NCI-H1436 treated with DMSO at 0.1 percent for 48 hours (cell line): ENCODE data around the gene SLC23A3.
A peak's percentile ranks its signal among the peaks of the same experiment; 100 is the strongest.

ENCODE experiments used
- DNase-seq: peaks from one replicate; lab custom pipeline; 2025; lab: John Stamatoyannopoulos, UW

The SLC23A3 gene

GRCh38 chr2:219175928-219176817, 6.3 kb upstream of the SLC23A3 start:
- DNase-seq = no peak

GRCh38 chr2:219175486-219175885, 5.7 kb upstream of the SLC23A3 start:
- DNase-seq = no peak

- DNase-seq = no peak
Measured at GRCh38 chr2:219174801-219175200, 5.0 kb upstream of the SLC23A3 start.

DNA sequence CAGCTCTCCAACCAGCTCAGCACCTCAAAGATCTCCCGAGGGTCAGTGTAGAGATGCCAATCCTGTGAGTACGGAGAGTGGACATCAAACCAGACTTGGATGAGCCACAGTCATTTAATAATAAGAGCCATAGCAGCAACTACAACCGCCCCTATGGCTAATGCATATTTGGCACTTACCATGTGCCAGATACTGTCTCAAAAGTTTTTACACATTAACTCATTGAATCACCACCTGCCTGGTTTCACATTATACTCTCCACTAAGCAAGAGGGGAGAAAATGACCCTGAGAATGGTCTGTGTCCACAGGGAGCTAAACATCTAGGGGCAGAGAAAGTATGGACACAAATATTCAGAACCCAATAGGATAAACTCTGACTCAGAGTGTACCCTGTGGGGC, 4.3 kb upstream of the SLC23A3 start:
- no peak for DNase-seq

DNA sequence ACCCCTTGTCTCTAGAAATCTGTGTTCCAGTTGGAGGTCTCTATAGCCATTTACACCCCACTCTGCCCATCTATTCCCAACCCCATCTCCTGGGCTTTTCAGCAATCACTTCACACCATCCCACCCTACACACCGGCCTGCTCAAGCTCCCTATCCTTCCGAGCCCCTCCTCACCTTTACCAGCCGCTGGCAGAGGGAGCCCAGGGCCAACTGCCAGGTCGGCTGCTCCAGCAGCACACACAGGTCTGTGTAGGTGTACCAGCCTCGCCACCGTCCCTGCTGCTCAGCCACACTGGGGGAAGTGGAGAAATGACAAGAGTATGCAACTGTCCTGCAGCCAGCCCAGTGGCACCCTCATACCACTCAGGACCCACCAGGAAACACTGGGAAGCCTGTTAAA, 3.3 kb upstream of the SLC23A3 start:
- no peak for DNase-seq

DNA sequence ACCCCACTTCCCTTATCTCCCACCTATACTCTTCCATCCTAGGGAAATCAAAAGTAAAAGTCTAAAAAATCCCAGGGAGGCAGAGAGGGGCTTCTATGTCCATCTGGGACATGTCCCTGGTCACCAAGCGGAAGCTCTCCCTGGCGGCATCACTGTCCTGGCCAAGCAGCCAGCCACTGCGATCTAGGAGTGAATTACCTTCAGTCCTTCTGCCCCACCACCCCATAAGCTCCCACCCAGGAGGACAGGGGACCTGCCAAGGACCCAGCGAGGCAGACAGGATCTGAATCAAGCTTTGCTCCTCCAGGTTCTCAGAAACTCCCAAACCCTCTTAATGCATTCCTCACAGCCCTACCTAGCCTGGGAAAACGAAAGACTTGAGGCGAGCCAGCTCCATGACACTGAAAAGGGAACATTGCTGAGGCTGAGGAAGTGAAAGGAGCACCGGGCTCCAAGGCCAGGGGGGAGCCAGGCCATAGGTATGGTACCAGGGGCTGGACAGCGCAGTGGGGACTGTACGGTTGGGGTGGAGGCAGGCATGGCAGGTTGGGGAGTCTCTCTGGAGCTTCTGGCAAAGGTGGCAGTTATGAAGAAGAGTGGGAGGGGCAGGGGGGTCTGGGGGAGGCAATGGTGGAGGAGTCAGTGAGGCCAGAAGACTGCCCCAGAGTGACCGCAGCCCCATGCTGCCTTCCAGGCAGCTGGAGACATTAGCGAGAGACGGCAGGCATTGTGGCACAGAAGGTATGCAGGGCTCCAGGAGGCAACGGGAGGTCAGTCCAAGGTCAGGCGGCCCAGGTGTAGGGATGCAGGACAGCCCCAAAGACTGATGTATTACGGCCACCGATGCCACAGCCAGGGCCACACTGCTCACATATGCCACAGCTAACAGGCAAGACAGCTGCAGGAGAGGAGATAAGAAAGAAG, 2.7 kb upstream of the SLC23A3 start:
- DNase-seq = no peak

DNA sequence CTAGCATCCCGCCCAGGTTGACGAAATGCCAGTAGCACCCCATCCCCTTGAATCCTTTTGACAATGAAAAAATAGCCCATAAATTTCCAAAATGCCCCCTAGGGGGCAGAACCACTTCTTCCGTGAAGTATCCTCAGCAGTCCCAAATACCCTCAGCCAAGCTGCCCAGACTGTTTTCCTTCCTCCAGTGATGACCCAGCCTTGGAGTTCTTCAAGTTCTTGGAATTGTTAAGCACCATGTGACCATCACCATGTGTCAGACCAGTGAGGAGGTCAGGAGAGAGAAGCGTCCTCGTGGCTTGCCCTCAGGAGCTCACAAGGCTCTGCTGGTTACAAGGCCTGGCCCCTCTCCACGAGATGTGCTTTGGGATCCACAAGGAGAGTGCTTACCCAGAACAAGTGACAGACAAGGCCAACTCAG, 1.4 kb upstream of the SLC23A3 start:
- DNase-seq = no peak

- DNase-seq = no peak
Measured at GRCh38 chr2:219168932-219169331, 897 bp downstream of the SLC23A3 start.

DNA sequence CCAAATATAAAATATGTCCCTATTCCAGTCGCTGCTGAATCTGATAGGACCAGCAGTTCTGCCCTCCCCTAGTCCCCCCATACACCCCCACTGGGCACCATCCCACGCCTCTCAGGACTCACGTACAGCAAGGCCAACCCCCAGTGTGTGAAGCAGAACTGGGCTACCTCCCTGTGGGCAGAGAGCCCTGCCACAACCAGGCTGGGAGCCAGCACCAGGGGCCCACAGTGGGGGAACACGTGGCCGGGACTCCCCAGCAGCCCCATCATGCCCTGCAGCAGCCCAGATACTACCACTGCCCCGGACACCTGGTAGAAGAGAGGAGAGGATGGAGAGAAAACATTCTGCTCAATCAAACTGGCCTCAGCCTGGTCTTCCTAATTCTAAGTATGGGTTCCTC, 1.3 kb downstream of the SLC23A3 start:
- DNase-seq = no peak

- DNase-seq = no peak
Measured at GRCh38 chr2:219167997-219168396, 1.8 kb downstream of the SLC23A3 start.

- no peak for DNase-seq
Measured at GRCh38 chr2:219165058-219165911, 4.5 kb downstream of the SLC23A3 start.

DNA sequence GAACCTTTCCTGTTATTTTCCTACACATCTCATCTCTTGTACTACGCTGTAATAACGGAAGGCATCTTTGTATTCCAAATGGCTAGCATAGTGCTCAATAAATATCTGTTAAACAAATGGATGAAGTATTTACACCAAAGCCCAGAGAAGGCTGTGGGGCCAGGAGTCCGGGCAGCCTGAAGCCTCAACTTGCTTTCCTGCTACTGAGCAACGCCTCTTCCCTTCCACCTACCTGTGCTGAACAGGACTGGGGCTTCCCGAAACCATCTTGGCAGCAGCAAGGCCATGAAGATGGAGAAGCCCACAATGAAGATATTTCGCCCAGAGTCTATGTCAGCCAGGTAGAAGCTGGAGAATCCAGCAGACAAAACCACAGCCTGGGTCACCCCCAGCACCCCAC, 6.7 kb downstream of the SLC23A3 start:
- DNase-seq = no peak

DNA sequence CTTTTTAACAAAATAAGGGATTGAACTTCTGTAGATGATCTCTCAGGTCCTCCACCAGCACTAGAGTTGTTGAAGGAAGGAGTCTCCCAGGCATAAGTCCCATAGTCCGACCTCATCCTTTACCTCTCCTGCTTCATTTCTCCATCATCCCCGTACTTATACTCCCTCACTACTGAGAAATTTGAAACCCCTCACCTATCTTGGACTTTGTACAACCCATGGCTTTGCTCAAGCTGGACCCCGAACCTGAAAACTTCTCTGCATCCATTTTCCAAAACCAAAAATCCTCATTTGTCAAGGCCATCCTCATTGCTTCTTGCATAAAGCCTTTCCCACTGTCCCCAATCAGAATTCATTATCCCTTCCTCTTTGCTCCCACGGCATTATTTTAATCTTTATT, 8.7 kb downstream of the SLC23A3 start:
- DNase-seq = no peak

DNA sequence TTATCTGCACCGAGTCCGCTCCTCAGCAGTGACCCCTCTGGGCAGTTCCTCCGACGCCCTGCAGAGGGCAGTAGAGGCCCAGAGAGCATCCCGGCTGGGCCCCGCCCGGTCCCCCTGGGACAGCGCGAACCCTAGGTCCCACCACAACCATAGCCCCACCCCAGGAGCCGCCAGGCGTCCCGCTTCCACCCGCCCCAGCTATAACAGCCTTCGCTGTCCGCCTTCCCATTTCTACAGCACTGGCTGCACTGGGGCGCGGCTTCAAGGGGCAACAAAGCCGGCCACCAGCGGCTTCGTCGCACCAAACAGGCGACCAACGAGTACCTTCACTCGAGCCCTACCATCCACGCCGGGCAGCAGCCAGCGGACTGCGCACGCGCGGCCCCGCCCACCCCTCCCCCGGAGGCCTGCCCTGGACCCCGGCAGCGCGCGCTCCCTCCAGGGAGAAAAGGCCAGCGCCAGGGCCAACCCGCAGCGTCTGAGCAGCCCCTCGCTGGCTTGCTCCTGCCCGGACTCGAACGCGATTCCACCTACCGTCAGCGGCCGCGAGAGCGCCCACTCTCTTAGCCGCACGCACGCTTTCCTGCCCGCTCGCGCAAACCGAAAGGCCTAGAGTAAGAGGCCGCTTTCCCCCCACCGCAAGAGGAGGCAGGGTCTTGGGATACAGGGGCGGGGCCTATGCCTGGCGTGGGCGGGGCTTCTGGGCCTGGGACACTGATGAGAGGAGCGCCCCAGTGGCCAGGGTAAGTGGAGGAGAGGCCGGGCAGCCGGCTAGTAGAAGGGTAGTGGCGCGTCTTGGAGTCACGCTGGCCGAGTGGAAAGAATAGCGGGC, 9.4 kb downstream of the SLC23A3 start, which contains the start of gene NHEJ1:
Gene NHEJ1 (minus strand): TSS at position 630 of the 832 bp plus-strand sequence. CDS start 2,453 bp downstream, outside the sequence.
- peak; percentile 40 for DNase-seq

DNA sequence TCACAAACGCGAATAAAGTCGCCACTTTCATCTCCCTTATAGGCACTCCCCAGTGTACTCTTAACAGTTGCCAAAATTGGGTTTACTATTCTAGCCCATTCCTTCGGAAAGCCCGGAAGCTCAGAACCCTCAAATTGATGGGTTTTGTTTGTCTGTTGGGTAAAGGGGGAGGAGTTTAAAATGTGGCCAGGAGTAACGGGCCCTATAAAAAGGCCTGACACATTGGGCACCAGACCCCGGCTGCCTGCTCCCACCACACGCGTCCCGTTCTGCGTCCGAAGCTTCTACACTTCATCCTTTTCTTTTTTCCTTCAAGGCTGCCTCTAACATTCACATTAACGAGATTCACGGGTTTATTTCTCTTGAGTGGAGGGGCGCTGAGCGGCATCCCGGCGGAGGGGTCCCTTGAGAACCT, 10.1 kb downstream of the SLC23A3 start:
- no peak for DNase-seq

GRCh38 chr2:219158586-219158985, 11.2 kb downstream of the SLC23A3 start:
- no peak for DNase-seq

GRCh38 chr2:219158025-219158424, 11.8 kb downstream of the SLC23A3 start:
- no peak for DNase-seq

DNA sequence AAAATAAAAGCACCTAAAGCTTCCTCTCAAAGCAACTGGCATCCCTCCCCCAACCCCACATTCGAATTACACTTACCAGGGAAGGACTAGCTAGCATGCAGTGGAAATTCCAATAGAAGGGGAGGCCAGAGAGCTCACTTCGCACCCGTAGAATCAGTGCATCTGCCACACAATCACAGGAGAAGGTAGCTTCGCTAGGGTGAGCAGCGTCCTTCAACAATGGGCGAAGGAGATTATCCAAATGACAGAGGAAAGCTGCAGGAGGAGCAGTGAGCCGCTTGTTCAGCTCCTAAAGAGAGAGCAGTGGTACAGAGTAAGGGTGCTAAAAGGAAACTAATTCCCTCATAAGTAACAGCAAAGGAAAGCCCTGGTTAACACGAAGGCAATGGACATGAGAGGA, 12.4 kb downstream of the SLC23A3 start:
- no peak for DNase-seq

- no peak for DNase-seq
Measured at GRCh38 chr2:219155054-219155644, 14.7 kb downstream of the SLC23A3 start.

GRCh38 chr2:219149667-219150066, 20.2 kb downstream of the SLC23A3 start:
- no peak for DNase-seq
